Cerebellar nuclear complex (tissue), 1 donor: ENCODE measurements around the gene MRPL49.
"Not testable (repeated sequence)": the region's sequence is repeated elsewhere in the genome, so short reads cannot be mapped to it uniquely, and the experiment has no call there.

Experiments used
- DNase-seq, 2 experiments: peaks; one replicate each; lab custom pipeline; 2025; lab: John Stamatoyannopoulos, UW

MRPL49 gene

DNA sequence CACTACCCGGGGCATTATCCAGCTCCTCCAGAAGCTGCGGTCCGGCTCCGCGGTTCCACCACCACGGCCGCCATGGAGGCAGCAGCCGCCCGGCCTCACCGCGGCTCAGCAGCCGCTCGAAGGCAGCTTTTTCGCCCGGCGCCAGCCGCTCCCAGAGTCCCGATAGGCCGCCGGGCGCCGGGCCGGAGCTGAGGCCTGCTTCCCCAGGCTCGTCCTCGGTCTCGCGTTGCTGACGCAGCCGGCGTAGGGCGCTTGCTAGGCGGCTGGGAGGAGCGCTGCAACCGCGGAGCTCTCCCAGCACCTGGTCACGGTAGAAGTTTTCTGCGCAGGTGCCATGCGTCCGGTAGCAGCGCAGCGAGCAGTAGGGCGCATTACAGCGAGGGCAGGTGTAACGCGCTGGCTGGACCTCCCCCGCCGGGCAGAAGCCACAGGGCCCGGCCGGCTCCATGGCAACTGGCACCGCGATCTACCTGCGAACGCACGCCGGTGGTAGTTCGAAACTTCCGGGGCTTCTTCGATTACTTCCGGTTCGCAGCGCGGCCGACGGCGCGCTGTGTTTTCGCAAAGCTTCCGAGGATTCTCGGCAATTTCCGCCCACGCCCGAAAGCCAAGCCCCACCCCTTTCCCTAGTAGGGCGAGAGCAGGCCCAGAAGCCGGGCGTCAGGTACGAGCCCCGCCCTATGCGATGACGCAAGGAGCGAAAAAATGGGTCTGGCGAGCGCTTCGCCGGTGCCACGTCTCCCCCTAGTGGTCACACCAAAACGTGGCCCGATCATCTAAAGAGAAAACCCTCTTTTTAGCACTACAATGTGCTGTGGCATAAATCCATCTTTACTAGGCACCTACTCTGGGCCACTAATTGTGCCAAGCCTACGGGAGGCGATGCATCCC lies 4.7 kb upstream of the MRPL49 start, which contains the start of gene ZNHIT2:
ZNHIT2 (minus strand) TSS at position 496 of the 891 bp plus-strand sequence; CDS start at position 448, 48 bp downstream.
- peak; percentile 87 to 96 for DNase-seq

DNA sequence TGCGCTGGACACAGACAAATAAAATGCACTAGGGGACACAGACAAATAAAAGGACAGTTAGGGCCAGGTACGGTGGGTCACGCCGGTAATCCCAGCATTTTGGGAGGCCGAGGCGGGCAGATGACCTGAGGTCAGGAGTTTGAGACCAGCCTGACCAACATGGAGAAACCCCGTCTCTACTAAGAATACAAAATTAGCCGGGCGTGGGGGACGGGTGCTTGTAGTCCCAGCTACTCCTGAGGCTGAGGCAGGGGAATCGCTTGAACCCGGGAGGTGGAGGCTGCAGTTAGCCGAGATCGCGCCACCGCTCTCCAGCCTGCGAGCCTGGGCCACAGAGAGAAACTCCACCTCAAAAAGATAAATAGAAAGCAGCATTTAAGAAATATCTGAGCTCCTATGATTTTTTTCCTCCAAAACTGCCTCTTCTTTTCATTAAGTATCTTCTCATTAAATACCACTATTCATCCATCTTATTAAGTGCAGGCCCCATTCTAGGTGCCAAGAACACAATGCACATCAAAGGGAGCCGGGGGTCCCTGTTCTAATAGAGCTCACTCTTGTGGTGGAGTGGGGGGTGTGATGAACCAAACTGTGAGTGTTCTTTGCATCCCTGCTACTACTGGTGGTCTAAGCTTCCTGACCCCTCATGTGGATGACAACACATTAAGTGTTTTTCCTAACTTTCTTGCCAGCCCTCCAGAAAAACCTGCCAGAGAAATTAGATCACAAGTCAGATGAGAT lies 3.9 kb upstream of the MRPL49 start:
- no peak for DNase-seq

DNA sequence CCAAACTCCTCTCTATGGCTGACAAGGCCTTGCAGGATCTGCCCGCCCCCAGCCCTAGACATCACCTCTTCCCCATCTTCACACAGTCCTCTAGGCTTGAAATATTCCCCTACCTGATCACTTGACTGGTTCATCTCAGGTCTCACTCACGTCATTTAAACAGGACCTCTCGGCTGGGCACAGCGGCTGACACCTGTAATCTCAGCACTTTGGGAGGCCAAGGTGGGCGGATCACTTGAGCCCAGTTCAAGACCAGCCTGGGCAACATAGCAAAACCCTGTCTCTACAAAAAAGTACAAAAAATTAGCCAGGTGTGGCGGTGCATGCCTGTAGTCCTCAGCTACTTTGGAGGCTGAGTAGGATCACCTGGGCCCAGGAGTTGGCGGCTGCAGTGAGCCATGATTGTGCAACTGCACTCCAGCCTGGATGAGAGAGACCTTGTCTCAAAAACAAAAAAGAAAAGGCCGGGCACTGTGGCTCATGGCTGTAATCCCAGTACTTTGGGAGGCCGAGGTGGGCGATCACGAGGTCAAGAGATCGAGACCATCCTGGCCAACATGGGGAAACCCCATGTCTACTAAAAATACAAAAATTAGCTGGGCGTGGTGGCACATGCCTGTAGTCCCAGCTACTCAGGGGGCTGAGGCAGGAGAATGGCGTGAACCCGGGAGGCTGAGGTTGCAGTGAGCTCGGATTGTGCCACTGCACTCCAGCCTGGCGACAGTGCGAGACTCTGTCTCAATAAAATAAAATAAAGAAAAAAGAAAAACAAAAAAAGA lies 3.0 kb upstream of the MRPL49 start:
- DNase-seq, result not testable (repeated sequence)

DNA sequence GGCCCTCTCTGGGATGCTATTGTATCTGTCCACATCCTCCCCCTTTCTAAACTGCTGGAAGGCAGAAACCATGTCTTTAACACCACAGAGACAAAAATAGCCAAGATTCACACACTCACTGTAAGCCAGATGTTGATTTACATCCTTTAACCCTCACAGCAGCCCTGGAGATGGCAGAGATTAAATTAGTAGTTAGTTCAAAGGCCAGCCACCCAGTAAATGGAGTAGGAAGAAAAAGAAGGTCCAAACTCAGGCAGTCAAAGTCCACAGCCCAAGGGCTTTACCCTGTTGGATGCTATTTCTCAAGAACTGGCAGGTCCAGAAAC lies 2.5 kb upstream of the MRPL49 start:
- DNase-seq, result no peak

DNA sequence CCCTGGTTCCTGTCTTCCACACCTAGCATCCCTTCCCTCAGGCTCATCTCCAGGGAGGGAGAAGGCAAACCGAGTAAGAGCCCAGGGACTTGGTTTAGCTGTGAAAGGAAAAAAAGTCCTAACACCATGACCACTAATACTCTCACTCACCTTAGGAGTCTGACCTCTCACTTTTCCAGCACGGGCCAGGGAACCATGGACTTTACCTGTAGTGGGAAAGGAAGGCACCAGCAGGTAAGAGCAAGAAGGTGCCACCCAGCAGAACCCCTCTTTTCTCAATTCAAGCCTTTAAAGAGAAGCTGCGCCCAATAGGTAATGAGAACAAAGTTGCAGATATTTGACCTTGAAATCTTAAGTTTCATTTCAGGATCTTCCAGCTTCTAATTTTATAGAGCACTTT lies 1.3 kb upstream of the MRPL49 start:
- DNase-seq, result no peak

DNA sequence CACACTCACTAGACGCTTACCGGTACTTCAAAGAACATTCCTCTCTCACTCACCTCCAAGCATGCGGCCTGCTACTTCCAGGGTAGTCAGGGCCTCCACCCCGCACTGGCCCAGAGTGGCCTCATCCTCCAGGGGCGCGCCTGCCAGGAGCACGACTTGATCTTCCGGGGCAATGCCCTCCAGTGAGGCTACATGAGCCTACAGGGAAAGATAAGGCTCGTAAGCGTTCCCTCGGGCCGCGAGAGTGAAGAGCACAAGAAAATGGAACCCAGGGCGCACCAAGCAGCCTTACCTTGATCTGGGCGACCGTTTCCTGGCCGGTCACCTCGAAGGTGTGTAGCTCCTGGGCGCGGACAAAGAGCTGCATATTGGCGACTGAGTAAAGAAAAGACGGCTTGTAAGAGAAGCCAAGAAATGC lies 665 bp upstream of the MRPL49 start:
- DNase-seq, result no peak

DNA sequence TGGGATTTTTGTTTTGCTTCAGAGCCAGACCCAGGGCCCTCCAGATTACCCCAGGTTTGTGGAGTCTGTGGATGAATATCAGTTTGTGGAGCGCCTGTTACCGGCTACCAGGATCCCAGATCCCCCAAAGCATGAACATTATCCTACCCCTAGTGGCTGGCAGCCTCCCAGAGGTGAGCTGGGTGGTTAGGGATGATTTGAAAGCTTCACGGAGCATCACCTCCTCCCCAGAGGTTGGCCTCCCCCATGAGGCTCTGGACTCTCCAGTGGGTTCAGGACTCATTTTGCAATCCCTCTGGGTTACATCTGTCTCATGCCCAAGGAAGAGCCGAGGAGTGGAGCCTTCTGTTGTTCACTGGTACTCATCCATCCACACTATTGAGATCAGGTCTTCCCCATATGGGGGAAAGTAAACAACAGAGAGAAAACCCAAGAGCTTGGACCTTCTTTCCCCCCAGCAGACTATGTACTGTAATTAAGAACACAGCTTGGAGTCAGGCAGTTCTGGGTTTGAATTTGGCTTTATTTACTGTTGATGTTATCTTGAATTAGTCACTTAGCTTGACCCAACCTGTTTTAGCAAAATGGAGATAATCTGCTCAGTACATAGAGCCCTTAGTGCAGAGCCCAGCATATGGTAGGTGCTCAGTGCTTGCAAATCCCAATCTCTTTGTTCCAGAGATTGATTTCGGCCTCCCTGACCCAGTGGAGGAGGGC lies 2.5 kb downstream of the MRPL49 start:
- DNase-seq, result no peak

DNA sequence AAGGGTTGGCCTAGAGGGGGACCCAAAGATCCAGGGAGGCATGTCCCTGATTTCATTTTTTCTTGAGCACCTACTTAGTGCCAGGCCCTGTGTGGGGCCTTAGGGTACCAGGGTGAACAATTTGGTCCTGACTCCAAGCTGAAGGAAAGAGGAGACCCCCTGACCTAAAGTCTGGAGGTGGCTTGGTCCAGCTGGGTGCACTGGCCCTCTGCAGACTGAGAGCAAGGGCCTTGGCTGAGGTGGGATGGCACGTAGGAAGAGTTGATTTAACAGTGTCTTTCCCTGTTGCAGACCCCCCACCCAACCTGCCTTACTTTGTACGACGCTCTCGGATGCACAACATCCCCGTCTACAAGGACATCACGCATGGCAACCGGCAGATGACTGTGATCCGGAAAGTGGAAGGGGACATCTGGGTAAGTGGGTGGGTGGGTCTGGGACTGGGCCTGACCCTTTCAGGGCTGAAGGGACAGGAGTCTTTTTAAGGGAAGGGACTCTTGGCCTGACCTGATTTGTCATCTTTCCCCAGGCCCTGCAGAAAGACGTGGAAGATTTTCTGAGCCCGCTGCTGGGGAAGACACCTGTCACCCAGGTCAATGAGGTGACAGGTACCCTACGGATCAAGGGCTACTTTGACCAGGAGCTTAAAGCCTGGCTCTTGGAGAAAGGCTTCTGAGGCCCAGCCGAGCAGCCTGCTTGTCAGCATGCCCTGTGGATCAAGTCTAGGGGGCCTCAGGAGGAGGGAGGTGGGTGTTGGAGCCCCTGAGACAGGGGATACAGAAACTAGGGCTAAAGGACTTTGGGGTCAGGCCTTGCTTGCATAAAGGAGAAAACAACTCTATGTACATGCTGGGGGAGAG lies 3.3 kb downstream of the MRPL49 start:
- DNase-seq, result no peak

DNA sequence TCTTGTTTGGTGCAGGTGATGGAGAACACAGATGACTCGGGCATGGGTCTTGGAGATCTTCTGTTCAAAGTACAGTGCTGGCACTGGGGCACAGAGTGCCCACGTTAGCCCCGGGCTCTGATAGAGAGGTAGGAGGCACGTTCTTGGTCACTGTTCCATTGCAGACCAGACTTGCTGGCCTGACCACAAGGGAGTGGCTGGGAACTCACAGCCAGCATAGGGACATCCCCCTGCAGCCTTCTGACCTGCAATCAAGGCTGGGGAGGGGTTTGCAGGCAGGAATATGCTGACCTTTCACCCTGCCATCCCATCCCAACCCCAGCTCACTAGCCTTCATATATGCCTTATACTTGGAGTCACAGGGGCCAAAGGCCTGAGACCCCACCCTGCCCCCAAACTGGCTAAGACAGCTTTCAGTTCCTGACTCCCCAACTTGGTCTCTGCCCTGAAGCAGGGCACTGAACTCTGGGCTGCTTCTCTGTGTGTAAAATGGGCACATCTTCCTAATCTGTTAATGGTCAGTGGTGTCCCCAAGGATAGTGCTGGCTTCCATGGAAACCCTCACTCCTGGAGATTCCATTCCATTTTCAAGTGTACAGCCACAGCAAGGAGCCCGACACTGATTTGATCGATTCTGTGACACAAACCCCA lies 4.6 kb downstream of the MRPL49 start:
- DNase-seq, result no peak

DNA sequence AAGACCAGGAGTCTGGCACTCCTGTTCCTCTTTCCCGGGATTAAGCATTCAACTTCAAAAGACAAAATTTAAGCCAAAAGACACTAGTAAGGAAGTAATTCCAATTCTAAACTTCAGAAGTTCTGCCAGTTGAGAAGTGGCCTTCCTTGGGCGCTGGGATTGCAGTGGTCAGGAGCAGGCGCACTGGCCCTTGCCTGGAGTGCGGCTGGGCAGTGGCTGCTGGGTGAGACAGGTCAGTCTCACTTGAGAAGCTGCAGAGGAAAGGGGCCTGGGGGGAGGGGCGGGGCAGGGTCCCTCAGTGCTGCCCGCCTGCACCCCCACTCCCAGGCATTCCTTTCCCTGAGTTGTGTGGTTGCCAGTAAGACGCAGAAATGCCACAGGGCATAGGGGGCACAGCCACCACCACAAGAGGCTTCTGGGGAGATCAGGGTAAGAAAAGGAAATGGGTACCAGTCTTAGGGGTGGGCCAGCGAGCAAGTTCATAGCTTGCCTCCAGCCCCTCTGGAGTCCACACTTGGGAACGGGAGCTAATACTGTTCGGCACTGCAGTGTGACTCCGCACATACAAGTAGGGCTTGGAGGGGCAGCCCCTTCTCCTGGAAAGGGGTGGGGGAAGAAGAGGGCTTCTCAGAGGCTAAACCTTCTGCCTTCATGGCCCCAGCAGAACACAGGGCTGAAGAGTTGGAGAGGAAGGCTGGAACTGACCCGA lies 5.5 kb downstream of the MRPL49 start:
- no peak for DNase-seq

DNA sequence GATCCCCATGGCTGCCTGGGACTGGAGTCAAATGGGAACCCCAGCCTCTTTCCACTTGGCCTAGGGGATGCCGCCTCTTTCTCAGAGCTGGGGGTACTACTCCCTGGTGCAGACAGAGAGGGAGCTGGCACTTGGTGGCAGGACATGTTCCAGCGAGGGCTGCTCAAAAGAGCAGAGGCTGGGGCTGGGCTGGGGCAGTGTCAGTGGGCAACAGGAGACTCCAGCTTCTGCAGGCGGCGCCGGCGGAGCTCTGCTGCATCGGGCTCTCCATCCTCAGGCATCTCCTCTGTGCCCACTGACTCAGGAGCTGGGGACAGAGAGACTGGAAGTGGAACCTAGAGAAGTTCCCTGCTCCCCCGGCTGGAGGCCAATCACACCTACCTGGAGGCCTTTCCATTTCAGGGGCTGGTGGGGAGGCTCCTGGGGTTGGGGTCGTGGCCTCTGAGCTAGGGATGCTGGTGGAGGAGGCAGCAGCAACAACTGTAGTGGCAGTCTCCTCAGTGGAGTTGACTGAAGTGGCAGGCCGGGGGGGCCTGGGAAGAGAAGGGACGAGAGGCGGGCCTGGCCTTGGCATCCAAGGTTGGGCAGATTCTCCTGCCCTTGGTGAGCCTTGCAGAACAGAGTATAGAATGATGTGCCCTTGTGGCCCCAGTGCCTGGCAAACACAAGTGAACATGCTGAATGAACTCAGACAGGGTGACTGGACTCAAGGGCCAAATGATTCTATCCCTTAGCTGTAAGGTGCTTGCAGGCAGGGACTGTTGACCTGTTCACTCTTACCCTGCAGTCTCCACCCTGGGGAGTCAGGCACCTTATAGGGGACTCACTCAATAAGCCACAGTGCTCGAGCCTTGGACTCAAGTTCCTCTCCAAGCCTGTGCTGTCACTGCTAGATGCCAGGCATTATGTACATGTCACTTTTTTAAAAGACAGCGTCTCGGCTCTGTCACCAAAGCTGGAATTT lies 6.3 kb downstream of the MRPL49 start:
- no peak for DNase-seq

DNA sequence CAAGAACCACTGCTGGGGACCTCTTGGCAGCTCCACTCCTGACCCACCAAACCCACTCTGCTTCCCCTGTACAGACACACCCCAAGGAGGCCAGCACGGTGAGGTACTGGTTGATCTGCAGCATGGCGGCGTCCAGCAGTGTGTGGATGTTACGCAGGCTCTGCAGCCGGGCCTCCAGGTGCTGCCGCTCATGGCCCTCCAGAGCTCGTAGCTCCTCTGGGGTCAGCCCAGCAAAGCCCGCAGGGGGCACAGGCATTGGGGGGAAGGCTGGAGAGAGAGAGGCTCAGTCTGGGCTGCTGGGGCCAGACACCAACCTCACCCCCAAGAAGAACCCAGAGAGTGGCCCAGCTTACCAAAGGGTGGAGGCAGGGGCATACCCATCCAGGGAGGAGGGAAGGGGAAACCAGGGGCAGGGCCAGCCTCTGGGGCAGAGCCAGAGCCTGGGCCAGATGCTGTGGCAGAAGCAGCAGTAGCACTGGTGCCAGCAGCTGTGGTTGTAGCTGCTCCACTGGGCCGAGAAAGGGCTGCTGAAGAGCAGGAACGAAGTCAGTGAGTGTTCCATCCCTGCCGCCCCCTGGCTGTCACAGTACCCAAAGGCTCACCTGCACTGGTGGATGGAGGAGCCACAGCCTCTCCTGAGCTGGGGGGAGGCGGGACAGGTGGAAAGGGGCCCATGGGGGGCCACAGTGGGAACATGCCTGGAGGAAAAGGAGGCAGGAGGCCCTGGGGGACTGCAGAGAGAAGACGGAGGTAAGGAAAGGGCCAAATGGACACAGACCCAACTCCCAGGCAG lies 7.7 kb downstream of the MRPL49 start:
- DNase-seq, result no peak

DNA sequence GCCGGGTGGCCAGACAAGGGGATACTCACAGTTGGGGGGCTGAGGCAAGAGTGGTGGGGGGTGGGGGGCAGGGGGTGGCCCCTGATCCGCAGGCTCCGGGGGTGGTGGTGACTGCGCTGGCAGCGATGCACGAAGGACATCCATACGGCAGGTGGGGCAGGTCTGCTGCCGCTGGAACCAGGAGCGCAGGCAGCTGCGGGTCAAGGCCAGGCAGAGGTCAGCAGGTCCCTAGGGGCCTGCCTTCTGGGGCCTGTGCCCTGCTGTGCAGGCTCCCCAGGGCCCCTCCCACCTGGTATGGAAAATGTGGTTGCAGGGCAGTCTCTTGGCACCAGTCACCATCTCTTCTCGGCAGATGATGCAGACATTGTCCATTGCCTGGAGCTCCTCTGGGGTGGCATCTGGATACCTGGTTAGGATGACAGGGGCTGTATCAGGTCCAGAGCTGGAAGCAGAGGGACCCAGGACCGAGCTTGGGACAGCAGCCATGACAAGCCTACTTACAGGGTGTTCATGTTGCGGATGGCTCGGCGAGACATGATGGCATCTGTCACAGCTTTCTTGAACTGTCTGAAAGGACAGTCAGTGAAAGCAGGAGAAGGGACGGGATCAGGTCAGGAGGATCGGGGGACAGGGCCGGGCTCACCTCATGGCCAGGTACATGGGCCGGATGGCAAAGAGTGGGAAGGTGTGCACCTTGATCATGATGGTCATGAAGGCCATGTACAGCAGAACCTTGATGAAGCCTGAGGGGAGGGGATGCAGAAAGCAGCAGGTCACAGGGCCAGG lies 8.7 kb downstream of the MRPL49 start:
- DNase-seq, result no peak

DNA sequence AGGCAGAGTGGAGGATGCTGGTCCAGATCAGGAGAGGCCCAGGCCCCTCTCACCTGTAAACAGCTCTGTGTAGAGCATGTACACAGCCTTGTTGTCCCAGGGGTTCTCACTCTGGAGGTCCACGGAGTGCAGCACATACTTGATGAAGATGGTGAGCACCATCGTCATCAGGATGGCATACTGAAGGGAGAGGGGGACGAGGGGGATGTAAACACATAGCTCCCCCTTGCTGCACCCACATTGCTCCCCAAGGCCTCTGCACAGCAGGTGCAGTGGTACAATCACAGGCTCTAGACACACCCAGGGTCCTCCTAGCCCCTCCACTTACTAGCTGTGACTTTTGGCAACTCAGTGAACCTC lies 9.3 kb downstream of the MRPL49 start:
- DNase-seq, result no peak

DNA sequence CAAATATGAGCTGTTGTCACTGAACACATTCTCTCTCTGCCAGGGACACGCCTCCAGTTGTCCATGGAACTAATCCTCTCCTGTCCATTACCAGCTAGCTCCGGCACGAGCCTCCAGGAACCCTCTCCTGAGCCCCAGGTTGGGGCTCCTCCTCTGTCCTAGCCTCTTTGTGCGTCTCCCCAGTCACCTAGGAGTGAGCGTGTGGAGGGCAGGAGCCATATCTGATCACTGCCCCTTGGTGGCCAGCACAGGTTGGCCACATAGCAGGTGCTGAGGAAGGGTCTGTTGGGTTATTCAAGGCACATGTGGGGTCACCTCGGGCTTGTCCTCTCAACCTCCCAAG lies 9.7 kb downstream of the MRPL49 start:
- no peak for DNase-seq

DNA sequence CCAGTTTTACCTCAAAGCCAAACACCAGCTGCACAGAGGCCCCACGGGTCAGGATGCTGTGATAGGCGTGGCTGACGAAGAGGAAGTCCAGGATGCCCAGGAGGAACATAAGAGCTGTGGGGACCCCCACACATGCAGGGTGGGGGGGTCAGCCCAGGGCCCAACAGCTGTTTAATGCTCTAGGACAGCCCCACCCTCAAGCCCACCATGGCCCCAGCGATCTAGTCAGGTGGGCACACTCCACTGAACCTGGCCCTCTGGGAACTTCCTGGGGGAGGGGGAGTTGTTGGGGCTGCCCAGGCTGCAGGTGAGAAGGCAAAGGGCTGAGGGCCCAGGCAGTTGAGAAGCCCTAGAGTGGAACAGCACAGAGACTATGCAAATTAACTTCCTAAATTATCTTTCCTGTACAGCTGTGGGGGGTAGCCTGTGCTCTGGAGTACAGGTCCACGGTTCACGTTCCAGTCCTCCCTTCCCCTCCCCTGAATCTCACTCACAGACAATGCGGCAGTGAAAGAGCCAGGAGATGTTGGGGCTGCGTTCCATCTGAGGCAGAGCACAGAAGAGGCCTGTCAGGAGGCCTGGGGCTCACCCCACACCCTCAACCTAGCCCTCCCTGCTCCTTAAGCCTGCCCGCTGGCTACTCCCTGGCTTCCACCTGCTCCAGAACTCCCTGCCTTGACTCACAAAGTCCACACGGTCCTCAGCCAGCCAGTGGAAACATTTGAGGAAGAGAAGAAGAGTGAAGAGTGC lies 10.3 kb downstream of the MRPL49 start:
- no peak for DNase-seq
